ENCODE data around the gene ARL3. TPM values are rescaled to one million over a fixed set of nuclear protein-coding genes. Genes with fewer than 3 reads are reported as not detected.

The ARL3 gene
- total RNA-seq, 1 experiment from 2014 or later, result 13.3 TPM

DNA sequence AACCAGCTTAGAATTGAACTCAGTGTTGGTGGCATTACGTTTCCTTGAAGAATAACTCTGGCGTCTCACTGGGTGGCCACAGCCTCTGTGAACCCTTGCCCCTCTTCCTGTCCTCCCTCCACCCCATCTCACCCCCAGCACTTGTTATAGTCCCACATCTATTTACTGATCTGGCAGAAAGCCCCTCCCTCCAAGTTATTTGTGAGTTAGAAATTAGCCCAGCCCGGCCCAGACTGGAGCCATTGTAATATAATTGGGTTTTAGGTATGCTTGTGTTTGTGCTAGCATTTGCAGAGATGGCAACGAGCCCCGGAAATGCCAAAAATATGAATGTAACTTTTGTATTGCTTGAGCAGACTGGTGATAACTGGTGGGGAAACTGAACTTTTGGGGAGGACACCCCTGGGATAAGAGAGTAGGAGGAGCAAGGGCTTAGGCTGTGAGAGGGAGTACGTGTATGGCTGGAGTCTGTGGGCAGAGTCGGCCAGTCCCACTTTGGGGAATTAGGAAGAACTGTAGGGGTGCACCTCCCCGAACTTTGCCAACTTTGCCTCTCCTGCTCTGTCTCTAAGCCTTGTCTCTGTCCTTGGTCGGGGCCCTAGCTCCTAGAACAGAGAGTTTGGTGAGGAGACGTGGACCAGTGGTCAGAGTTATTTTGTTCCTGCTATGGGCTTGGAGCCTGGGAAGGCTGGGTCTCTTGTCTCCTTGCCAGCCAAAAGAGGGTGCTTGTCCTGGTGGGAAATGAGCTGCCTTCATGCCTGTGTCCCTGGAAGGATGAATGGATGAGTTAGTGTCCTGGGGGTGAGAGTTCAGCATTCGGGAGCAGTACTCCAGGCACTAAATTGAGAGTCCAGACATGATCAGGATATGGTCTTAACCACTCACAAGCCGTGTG lies 89.2 kb downstream of the ARL3 start:
- H3K27me3 ChIP-seq (ENCODE audit: insufficient read depth, low read length), result no peaks in the 10 kb centered on the region
- no peak overlapping the region for H3K4me3 ChIP-seq (replicated peaks in 1 of 2; ENCODE audit: low read depth in 1 of 2, low read length in 2 of 2)
- intact Hi-C loops (cut with micrococcal nuclease), result no loop called here
- no peaks in the 10 kb centered on the region for H3K36me3 ChIP-seq (ENCODE audit: control insufficient read depth in 1 of 2, insufficient read depth in 2 of 2, low read length in 2 of 2)
- H3K4me2 ChIP-seq (ENCODE audit: low read length), result no peak overlapping the region
- ChIA-PET CTCF (interaction anchor here (0.6 to 2.2 kb wide), 2 partner anchors 10 to 1615 kb away, joined by 3 to 8 read pairs; no protein-coding TSS in a partner anchor), RAD21 (ENCODE audit: low non-redundant PET in 1 of 2, low total read pairs in 2 of 2, uncharacterized antibody in 2 of 2, unreplicated experiment in 2 of 2) (no interaction called here), POLR2A (no interaction called here)
- no peaks in the 10 kb centered on the region for H3K79me2 ChIP-seq (ENCODE audit: insufficient read depth, low read length)
- TF ChIP-seq POLR2A (IDR thresholded peaks at IDR 0.05; ENCODE audit: borderline replicate concordance, extremely low read depth, insufficient read depth, insufficient read length), result no peak
- TF ChIP-seq EGR1 (IDR thresholded peaks at IDR 0.05; ENCODE audit: low read depth), result no peak
- TF ChIP-seq CBX3 (IDR thresholded peaks at IDR 0.05; ENCODE audit: low read depth), result no peak
- TF ChIP-seq, protein P1, sequence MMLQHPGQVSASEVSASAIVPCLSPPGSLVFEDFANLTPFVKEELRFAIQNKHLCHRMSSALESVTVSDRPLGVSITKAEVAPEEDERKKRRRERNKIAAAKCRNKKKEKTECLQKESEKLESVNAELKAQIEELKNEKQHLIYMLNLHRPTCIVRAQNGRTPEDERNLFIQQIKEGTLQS (IDR thresholded peaks at IDR 0.05), result no peak
- TF ChIP-seq SP1 (IDR thresholded peaks at IDR 0.05; ENCODE audit: low read depth), result no peak
- TF ChIP-seq RAD21 (IDR thresholded peaks at IDR 0.05; ENCODE audit: low read depth), result no peak
- H3K27ac ChIP-seq (ENCODE audit: low read depth, low read length), result no peak overlapping the region
- H3K9ac ChIP-seq (ENCODE audit: low read length), result no peak overlapping the region
- no peak for DNase-seq (ENCODE audit: low read depth, low spot score)
- BruUV-seq (replicated peaks), result no TSS peak
- H3K4me1 ChIP-seq (ENCODE audit: control insufficient read depth in 1 of 2, insufficient read depth in 2 of 2, low read length in 2 of 2), result peaks cover 32 to 39% of the 10 kb centered on the region in 2 experiments
- no peak for ATAC-seq
- no peaks in the 10 kb centered on the region for H3K9me2 ChIP-seq (ENCODE audit: insufficient read depth)
- no peak overlapping the region for H2AFZ ChIP-seq (ENCODE audit: low read depth, low read length, poor library complexity, severe bottlenecking)
- H4K20me1 ChIP-seq (ENCODE audit: insufficient read depth), result no peaks in the 10 kb centered on the region
- H3K9me3 ChIP-seq (ENCODE audit: control insufficient read depth in 1 of 2, insufficient read depth in 1 of 2, low read depth in 1 of 2, low read length in 2 of 2), result no peaks in the 10 kb centered on the region

DNA sequence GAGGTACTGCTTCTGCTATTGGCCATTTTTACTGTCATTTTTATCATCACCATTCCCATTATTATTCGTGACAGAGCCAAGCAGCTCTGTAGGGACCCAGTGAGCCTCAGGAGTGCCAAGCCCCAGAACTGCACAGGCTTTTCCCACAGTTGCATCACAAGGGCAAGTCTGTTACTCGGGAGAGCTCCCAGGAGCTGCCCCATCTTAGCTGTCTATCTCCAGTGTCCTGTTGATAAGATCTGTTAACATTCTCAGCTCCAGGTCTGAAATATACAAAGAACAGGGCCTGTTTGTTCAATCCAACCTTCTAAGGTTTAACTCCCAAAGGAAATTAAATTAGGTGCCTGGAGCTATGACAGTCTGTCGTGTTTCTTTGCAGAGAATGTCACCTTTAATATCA lies 90.1 kb downstream of the ARL3 start:
- CTCF ChIA-PET, result no interaction called here
- H3K79me2 ChIP-seq (ENCODE audit: insufficient read depth, low read length), result no peaks in the 10 kb centered on the region
- intact Hi-C loops (cut with micrococcal nuclease), result no loop called here
- no peaks in the 10 kb centered on the region for H3K9me2 ChIP-seq (ENCODE audit: insufficient read depth)
- peaks cover 23 to 30% of the 10 kb centered on the region in 2 experiments for H3K4me1 ChIP-seq (ENCODE audit: control insufficient read depth in 1 of 2, insufficient read depth in 2 of 2, low read length in 2 of 2)
- ATAC-seq, result no peak
- H4K20me1 ChIP-seq (ENCODE audit: insufficient read depth), result no peaks in the 10 kb centered on the region
- H3K27ac ChIP-seq (ENCODE audit: low read depth, low read length), result no peak overlapping the region
- no peak overlapping the region for H2AFZ ChIP-seq (ENCODE audit: low read depth, low read length, poor library complexity, severe bottlenecking)
- no TSS peak for BruUV-seq (replicated peaks)
- H3K4me3 ChIP-seq (replicated peaks in 1 of 2; ENCODE audit: low read depth in 1 of 2, low read length in 2 of 2), result no peak overlapping the region
- POLR2A ChIA-PET, result no interaction called here
- no peaks in the 10 kb centered on the region for H3K27me3 ChIP-seq (ENCODE audit: insufficient read depth, low read length)
- H3K36me3 ChIP-seq (ENCODE audit: control insufficient read depth in 1 of 2, insufficient read depth in 2 of 2, low read length in 2 of 2), result no peaks in the 10 kb centered on the region
- DNase-seq (ENCODE audit: low read depth, low spot score), result no peak
- RAD21 ChIA-PET (ENCODE audit: low non-redundant PET in 1 of 2, low total read pairs in 2 of 2, uncharacterized antibody in 2 of 2, unreplicated experiment in 2 of 2), result no interaction called here
- H3K4me2 ChIP-seq (ENCODE audit: low read length), result no peak overlapping the region
- H3K9ac ChIP-seq (ENCODE audit: low read length), result no peak overlapping the region
- H3K9me3 ChIP-seq (ENCODE audit: control insufficient read depth in 1 of 2, insufficient read depth in 1 of 2, low read depth in 1 of 2, low read length in 2 of 2), result no peaks in the 10 kb centered on the region
- TF ChIP-seq JUND (IDR thresholded peaks at IDR 0.05) (no peak), FOSL1 (IDR thresholded peaks at IDR 0.05; ENCODE audit: low read depth) (no peak), RAD21 (IDR thresholded peaks at IDR 0.05; ENCODE audit: low read depth) (no peak), EGR1 (IDR thresholded peaks at IDR 0.05; ENCODE audit: low read depth) (no peak), CBX3 (IDR thresholded peaks at IDR 0.05; ENCODE audit: low read depth) (no peak), ZFX (IDR thresholded peaks at IDR 0.05) (no peak), POLR2A (IDR thresholded peaks at IDR 0.05; ENCODE audit: borderline replicate concordance, extremely low read depth, insufficient read depth, insufficient read length) (no peak), YY1 (IDR thresholded peaks at IDR 0.05; ENCODE audit: extremely low read depth, insufficient replicate concordance, low read depth, low read length) (no peak)
- TF ChIP-seq, protein P2, sequence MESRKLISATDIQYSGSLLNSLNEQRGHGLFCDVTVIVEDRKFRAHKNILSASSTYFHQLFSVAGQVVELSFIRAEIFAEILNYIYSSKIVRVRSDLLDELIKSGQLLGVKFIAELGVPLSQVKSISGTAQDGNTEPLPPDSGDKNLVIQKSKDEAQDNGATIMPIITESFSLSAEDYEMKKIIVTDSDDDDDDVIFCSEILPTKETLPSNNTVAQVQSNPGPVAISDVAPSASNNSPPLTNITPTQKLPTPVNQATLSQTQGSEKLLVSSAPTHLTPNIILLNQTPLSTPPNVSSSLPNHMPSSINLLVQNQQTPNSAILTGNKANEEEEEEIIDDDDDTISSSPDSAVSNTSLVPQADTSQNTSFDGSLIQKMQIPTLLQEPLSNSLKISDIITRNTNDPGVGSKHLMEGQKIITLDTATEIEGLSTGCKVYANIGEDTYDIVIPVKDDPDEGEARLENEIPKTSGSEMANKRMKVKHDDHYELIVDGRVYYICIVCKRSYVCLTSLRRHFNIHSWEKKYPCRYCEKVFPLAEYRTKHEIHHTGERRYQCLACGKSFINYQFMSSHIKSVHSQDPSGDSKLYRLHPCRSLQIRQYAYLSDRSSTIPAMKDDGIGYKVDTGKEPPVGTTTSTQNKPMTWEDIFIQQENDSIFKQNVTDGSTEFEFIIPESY (IDR thresholded peaks at IDR 0.05; ENCODE audit: extremely low read depth, insufficient replicate concordance, low read length), result no peak
- TF ChIP-seq, protein P3, sequence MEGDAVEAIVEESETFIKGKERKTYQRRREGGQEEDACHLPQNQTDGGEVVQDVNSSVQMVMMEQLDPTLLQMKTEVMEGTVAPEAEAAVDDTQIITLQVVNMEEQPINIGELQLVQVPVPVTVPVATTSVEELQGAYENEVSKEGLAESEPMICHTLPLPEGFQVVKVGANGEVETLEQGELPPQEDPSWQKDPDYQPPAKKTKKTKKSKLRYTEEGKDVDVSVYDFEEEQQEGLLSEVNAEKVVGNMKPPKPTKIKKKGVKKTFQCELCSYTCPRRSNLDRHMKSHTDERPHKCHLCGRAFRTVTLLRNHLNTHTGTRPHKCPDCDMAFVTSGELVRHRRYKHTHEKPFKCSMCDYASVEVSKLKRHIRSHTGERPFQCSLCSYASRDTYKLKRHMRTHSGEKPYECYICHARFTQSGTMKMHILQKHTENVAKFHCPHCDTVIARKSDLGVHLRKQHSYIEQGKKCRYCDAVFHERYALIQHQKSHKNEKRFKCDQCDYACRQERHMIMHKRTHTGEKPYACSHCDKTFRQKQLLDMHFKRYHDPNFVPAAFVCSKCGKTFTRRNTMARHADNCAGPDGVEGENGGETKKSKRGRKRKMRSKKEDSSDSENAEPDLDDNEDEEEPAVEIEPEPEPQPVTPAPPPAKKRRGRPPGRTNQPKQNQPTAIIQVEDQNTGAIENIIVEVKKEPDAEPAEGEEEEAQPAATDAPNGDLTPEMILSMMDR (IDR thresholded peaks at IDR 0.05 in 2 of 3, conservative IDR thresholded peaks at IDR 0.05 in 1 of 3; ENCODE audit: borderline replicate concordance in 1 of 3, insufficient read depth in 1 of 3, low read depth in 2 of 3, low read length in 2 of 3), result no peak
- TF ChIP-seq, protein P4, sequence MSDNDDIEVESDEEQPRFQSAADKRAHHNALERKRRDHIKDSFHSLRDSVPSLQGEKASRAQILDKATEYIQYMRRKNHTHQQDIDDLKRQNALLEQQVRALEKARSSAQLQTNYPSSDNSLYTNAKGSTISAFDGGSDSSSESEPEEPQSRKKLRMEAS (IDR thresholded peaks at IDR 0.05), result no peak
- TF ChIP-seq, protein P1 (IDR thresholded peaks at IDR 0.05), result no peak

Measured in HCT116 (cell line).